Measurements from ENCODE around the gene BCAS1.

The BCAS1 gene

GRCh38 chr20:54002741-54003140, 67.7 kb downstream of the BCAS1 start:
- Histone ChIP-seq H3K4me1 (ENCODE audit: low read length) (peaks cover 27% of the 10 kb centered on the region), H4K20me1 (ENCODE audit: insufficient read depth, low read length) (no peaks in the 10 kb centered on the region), H3K9ac (ENCODE audit: low read length) (no peak overlapping the region), H3K79me2 (ENCODE audit: low read length) (no peaks in the 10 kb centered on the region), H3K9me3 (replicated peaks; ENCODE audit: insufficient read depth, low read length) (no peaks in the 10 kb centered on the region), H3K4me3 (ENCODE audit: low read length) (no peak overlapping the region), H3K36me3 (replicated peaks; ENCODE audit: insufficient read depth, low read length) (no peaks in the 10 kb centered on the region), H3K27ac (ENCODE audit: low read length) (no peak overlapping the region), H2AFZ (ENCODE audit: low read length) (no peak overlapping the region), H3K27me3 (replicated peaks; ENCODE audit: insufficient read depth, low read length) (no peaks in the 10 kb centered on the region), H3K4me2 (ENCODE audit: low read depth, low read length) (no peak overlapping the region), H3F3A (ENCODE audit: insufficient read depth, low read length) (peaks cover 12% of the 10 kb centered on the region), H3K9me2 (replicated peaks; ENCODE audit: insufficient read depth, low read length) (no peaks in the 10 kb centered on the region)
- TF ChIP-seq EZH2 (optimal IDR thresholded peaks at IDR 0.05; ENCODE audit: low read depth, low read length) (no peak), EZH2phosphoT487 (IDR thresholded peaks at IDR 0.05; ENCODE audit: low read length) (no peak), CTCF (IDR thresholded peaks at IDR 0.05; ENCODE audit: low read length) (no peak)
- DNase-seq, result no peak

GRCh38 chr20:54002056-54002575, 68.3 kb downstream of the BCAS1 start:
- H3K27me3 ChIP-seq (replicated peaks; ENCODE audit: insufficient read depth, low read length), result no peaks in the 10 kb centered on the region
- no peaks in the 10 kb centered on the region for H3K9me3 ChIP-seq (replicated peaks; ENCODE audit: insufficient read depth, low read length)
- TF ChIP-seq CTCF (IDR thresholded peaks at IDR 0.05; ENCODE audit: low read length) (no peak), EZH2phosphoT487 (IDR thresholded peaks at IDR 0.05; ENCODE audit: low read length) (no peak), EZH2 (optimal IDR thresholded peaks at IDR 0.05; ENCODE audit: low read depth, low read length) (no peak)
- H3K79me2 ChIP-seq (ENCODE audit: low read length), result no peaks in the 10 kb centered on the region
- no peak overlapping the region for H3K4me3 ChIP-seq (ENCODE audit: low read length)
- no peaks in the 10 kb centered on the region for H3K9me2 ChIP-seq (replicated peaks; ENCODE audit: insufficient read depth, low read length)
- peaks cover 27% of the 10 kb centered on the region for H3K4me1 ChIP-seq (ENCODE audit: low read length)
- H3F3A ChIP-seq (ENCODE audit: insufficient read depth, low read length), result peaks cover 12% of the 10 kb centered on the region
- no peak overlapping the region for H3K4me2 ChIP-seq (ENCODE audit: low read depth, low read length)
- no peak overlapping the region for H3K9ac ChIP-seq (ENCODE audit: low read length)
- H3K36me3 ChIP-seq (replicated peaks; ENCODE audit: insufficient read depth, low read length), result no peaks in the 10 kb centered on the region
- no peaks in the 10 kb centered on the region for H4K20me1 ChIP-seq (ENCODE audit: insufficient read depth, low read length)
- no peak overlapping the region for H2AFZ ChIP-seq (ENCODE audit: low read length)
- no peak overlapping the region for H3K27ac ChIP-seq (ENCODE audit: low read length)
- DNase-seq, result no peak

- H3K9me2 ChIP-seq (replicated peaks; ENCODE audit: insufficient read depth, low read length), result no peaks in the 10 kb centered on the region
- H3K9me3 ChIP-seq (replicated peaks; ENCODE audit: insufficient read depth, low read length), result no peaks in the 10 kb centered on the region
- no peaks in the 10 kb centered on the region for H3K27me3 ChIP-seq (replicated peaks; ENCODE audit: insufficient read depth, low read length)
- no peak overlapping the region for H3K4me3 ChIP-seq (ENCODE audit: low read length)
- H3F3A ChIP-seq (ENCODE audit: insufficient read depth, low read length), result peaks cover 12% of the 10 kb centered on the region
- peaks cover 25% of the 10 kb centered on the region for H3K4me1 ChIP-seq (ENCODE audit: low read length)
- H3K79me2 ChIP-seq (ENCODE audit: low read length), result no peaks in the 10 kb centered on the region
- TF ChIP-seq CTCF (IDR thresholded peaks at IDR 0.05; ENCODE audit: low read length) (no peak), EZH2phosphoT487 (IDR thresholded peaks at IDR 0.05; ENCODE audit: low read length) (no peak), EZH2 (optimal IDR thresholded peaks at IDR 0.05; ENCODE audit: low read depth, low read length) (no peak)
- no peak overlapping the region for H2AFZ ChIP-seq (ENCODE audit: low read length)
- H3K36me3 ChIP-seq (replicated peaks; ENCODE audit: insufficient read depth, low read length), result no peaks in the 10 kb centered on the region
- no peaks in the 10 kb centered on the region for H4K20me1 ChIP-seq (ENCODE audit: insufficient read depth, low read length)
- H3K9ac ChIP-seq (ENCODE audit: low read length), result no peak overlapping the region
- H3K27ac ChIP-seq (ENCODE audit: low read length), result no peak overlapping the region
- no peak overlapping the region for H3K4me2 ChIP-seq (ENCODE audit: low read depth, low read length)
- no peak for DNase-seq
Observed at GRCh38 chr20:54000914-54001313, 69.5 kb downstream of the BCAS1 start.
